ENCODE measurements around the gene ALPK3. TPM values are rescaled to one million over a fixed set of nuclear protein-coding genes. Genes with fewer than 3 reads are reported as not detected.
A peak's percentile ranks its signal among the peaks of the same experiment; 100 is the strongest.

The ALPK3 gene
- total and polyA plus RNA-seq, 5 donors from 2014 or later = 0.22 TPM; not detected in 4

DNA sequence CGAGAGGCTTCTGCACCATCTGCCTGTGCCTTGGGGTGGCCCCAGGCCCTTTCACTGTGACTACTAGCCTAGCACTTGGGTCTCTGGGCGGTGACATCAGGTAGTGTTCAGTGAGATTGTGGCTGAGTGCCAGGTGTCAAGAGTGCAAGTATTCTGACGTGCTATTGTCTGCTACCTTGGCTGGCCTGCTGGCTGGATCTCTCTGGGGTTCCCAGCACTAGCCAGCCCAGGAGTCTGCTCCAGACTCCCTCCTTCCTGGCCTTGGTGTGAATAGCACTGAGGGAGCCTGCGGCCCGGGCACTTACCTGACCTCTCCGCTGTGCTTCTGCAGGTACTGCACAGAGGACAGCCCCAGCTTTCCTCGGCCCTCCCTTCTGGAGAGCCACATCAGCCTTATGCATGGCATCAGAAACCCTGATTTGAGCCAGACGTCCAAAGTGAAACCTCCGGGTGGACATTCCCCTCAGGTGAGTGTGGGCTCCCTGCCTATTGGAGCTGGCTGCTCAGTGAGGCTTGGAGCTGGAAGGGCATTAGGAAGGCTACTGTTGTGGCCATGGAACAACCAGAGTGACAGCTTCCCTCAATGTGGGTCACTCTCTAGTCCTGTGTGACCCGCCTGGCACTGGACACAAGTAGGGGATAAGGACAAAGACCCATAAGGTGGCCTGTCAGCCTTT is 17.5 kb upstream of the ALPK3 start:
- no peak for ATAC-seq (ENCODE audit: low read depth in 2 of 2)
- Mint-ChIP-seq H3K27me3 (no peaks in the 10 kb centered on the region), H3K4me3 (no peak overlapping the region), H3K9me3 (no peaks in the 10 kb centered on the region), H3K4me1 (peaks cover 0 to 4% (median 2%) of the 10 kb centered on the region in 4 donors), H3K36me3 (peaks cover 44% of the 10 kb centered on the region), H3K27ac (no peak overlapping the region)
- Histone ChIP-seq H3K27me3 (ENCODE audit: control insufficient read depth, insufficient read depth, low read length) (no peaks in the 10 kb centered on the region), H3K4me1 (ENCODE audit: control insufficient read depth, insufficient read depth, low read length, poor library complexity, severe bottlenecking) (no peaks in the 10 kb centered on the region), H3K9me3 (ENCODE audit: control insufficient read depth in 2 of 2, low read length in 2 of 2) (no peaks in the 10 kb centered on the region), H3K27ac (ENCODE audit: insufficient read depth, low read length, poor library complexity, severe bottlenecking) (no peak overlapping the region), H3K36me3 (ENCODE audit: control insufficient read depth, insufficient read depth, low read length) (peaks cover 72% of the 10 kb centered on the region), H3K4me3 (ENCODE audit: low read depth, low read length) (no peak overlapping the region)
- no peak for DNase-seq

DNA sequence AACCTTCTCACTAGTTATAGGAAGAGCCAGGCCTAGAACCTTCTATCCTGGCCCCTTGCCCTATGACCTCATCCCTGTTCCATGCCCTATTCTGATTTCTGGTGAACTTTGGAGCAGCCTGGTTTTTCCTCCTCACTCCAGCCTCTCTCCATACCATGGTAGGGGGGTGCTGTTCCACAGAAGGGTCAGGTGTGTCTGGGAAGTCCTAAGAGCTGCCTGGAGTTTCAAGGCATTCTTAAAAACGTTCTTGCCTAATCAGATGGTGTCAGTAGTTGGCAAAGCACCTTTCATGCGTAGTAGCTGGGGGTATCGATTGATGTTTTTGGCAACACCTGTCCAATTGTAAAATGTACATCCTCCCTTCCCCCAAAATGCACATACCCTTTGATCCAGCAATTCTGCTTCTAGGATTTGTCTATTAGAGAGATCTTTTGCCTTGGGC is 16.8 kb upstream of the ALPK3 start:
- no peak overlapping the region for H3K4me3 ChIP-seq (ENCODE audit: low read depth, low read length)
- DNase-seq (no peak), ATAC-seq (ENCODE audit: low read depth in 2 of 2) (no peak)
- H3K9me3 ChIP-seq (ENCODE audit: control insufficient read depth in 2 of 2, low read length in 2 of 2) = no peaks in the 10 kb centered on the region
- H3K27me3 ChIP-seq (ENCODE audit: control insufficient read depth, insufficient read depth, low read length) = no peaks in the 10 kb centered on the region
- no peaks in the 10 kb centered on the region for H3K27me3 Mint-ChIP-seq
- H3K4me1 ChIP-seq (ENCODE audit: control insufficient read depth, insufficient read depth, low read length, poor library complexity, severe bottlenecking) = no peaks in the 10 kb centered on the region
- H3K36me3 ChIP-seq (ENCODE audit: control insufficient read depth, insufficient read depth, low read length) = peaks cover 74% of the 10 kb centered on the region
- no peaks in the 10 kb centered on the region for H3K9me3 Mint-ChIP-seq
- H3K4me3 Mint-ChIP-seq = no peak overlapping the region
- peaks cover 41% of the 10 kb centered on the region for H3K36me3 Mint-ChIP-seq
- H3K27ac Mint-ChIP-seq = no peak overlapping the region
- H3K4me1 Mint-ChIP-seq = peaks cover 0 to 4% (median 2%) of the 10 kb centered on the region in 4 donors
- no peak overlapping the region for H3K27ac ChIP-seq (ENCODE audit: insufficient read depth, low read length, poor library complexity, severe bottlenecking)

DNA sequence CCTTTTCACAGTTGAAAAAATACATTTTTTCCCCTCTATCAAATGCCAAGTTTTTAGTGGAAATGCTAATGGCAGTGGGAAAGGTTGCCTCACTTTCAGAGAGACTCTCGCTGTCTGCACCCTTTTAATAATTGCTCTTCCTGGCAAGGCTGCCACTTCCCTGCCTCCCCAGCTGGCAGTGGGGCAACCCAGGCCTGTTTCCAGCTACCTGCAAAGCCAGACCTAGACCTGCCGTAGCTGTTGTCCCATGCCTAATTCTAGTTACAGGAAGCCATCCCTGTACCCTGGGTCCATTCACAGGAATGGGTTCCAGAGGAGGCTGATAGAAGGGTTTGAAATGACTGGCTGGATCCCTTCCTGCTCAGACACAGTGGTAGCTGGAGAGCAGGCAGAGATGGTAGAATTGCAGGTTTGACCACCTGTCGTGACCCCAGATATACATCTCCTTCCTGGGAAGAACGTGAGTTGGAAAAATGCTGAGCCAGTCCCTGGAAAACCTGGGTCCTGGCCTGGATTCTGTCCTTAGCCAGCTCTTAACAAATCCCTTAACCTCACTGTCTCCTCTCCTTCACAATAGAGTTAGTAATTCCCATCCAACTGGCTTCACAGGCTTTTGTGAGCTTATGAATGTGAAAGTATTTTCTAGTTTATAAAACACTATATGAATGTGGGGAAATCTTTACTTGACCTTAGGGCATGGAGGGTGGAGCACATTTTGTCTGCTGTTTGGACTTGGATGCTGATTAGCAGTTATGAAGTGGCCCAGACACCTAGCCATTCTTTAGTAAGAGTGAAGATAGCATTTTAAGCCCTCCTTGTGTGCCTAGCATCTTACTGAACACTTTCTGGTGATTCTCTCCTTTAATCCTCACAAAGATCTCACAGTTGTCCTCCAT is 12.9 kb upstream of the ALPK3 start:
- Histone ChIP-seq H3K9me3 (ENCODE audit: control insufficient read depth in 2 of 2, low read length in 2 of 2) (no peaks in the 10 kb centered on the region), H3K4me1 (ENCODE audit: control insufficient read depth, insufficient read depth, low read length, poor library complexity, severe bottlenecking) (no peaks in the 10 kb centered on the region), H3K4me3 (ENCODE audit: low read depth, low read length) (no peak overlapping the region), H3K27me3 (ENCODE audit: control insufficient read depth, insufficient read depth, low read length) (no peaks in the 10 kb centered on the region), H3K36me3 (ENCODE audit: control insufficient read depth, insufficient read depth, low read length) (peaks cover 62% of the 10 kb centered on the region), H3K27ac (ENCODE audit: insufficient read depth, low read length, poor library complexity, severe bottlenecking) (no peak overlapping the region)
- no peak overlapping the region for H3K4me3 Mint-ChIP-seq
- ATAC-seq (ENCODE audit: low read depth in 2 of 2) (no peak), DNase-seq (no peak)
- H3K9me3 Mint-ChIP-seq = no peaks in the 10 kb centered on the region
- H3K4me1 Mint-ChIP-seq = peaks cover 0 to 4% (median 1%) of the 10 kb centered on the region in 4 donors
- H3K36me3 Mint-ChIP-seq = peaks cover 30% of the 10 kb centered on the region
- H3K27ac Mint-ChIP-seq = no peak overlapping the region
- no peaks in the 10 kb centered on the region for H3K27me3 Mint-ChIP-seq

DNA sequence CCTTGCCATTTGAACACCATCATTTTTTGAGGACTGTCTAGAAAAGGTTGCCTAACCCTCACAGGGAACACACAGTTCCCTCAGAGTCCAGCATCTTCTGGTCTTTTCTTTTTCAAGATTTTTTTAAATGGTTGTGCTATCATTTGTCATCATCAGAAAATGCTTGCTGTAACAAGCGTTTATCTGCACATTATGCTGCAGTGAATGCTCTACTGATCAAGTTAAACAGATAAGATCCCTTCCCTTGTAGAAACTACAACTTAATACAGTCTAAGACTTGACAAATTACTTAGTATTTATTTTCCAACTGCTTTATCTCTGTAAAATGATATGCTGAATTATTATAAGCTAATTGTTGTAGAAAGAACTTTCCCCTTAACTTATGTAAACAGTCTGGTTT is 11.9 kb upstream of the ALPK3 start:
- no peak for DNase-seq
- H3K9me3 ChIP-seq (ENCODE audit: control insufficient read depth in 2 of 2, low read length in 2 of 2) = no peaks in the 10 kb centered on the region
- H3K36me3 ChIP-seq (ENCODE audit: control insufficient read depth, insufficient read depth, low read length) = peaks cover 52% of the 10 kb centered on the region
- Mint-ChIP-seq H3K27me3 (no peaks in the 10 kb centered on the region), H3K9me3 (no peaks in the 10 kb centered on the region), H3K27ac (no peak overlapping the region), H3K36me3 (peaks cover 28% of the 10 kb centered on the region), H3K4me3 (no peak overlapping the region), H3K4me1 (peaks cover 0 to 4% (median 2%) of the 10 kb centered on the region in 4 donors)
- no peak for ATAC-seq (ENCODE audit: low read depth in 2 of 2)
- no peaks in the 10 kb centered on the region for H3K27me3 ChIP-seq (ENCODE audit: control insufficient read depth, insufficient read depth, low read length)
- H3K4me1 ChIP-seq (ENCODE audit: control insufficient read depth, insufficient read depth, low read length, poor library complexity, severe bottlenecking) = no peaks in the 10 kb centered on the region
- no peak overlapping the region for H3K27ac ChIP-seq (ENCODE audit: insufficient read depth, low read length, poor library complexity, severe bottlenecking)
- no peak overlapping the region for H3K4me3 ChIP-seq (ENCODE audit: low read depth, low read length)

DNA sequence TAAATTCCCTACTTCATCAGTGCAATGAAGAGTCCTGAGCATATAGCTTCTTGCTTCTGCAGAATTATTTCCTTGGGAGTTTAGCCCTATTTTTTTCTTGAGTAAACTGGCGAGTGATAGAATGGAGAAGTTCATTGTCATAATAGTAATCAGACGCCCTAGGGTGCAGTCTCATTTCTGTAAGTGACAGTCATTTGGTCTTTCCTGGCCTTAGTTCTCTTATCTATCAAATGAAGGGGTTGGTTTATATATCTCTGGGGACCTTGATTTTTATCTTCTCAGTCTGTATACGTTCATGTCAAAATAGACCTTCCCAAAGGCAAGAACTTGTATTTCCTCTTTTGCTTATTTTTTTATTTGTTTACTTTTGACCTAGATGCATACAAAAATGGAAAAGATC is 9.9 kb upstream of the ALPK3 start:
- peaks cover 35% of the 10 kb centered on the region for H3K36me3 ChIP-seq (ENCODE audit: control insufficient read depth, insufficient read depth, low read length)
- H3K27ac Mint-ChIP-seq = peak overlapping the region in 2 of 3 donors; percentile 2 to 17
- no peaks in the 10 kb centered on the region for H3K9me3 Mint-ChIP-seq
- no peaks in the 10 kb centered on the region for H3K9me3 ChIP-seq (ENCODE audit: control insufficient read depth in 2 of 2, low read length in 2 of 2)
- DNase-seq (no peak), ATAC-seq (ENCODE audit: low read depth in 2 of 2) (no peak)
- H3K27me3 Mint-ChIP-seq = no peaks in the 10 kb centered on the region
- H3K27me3 ChIP-seq (ENCODE audit: control insufficient read depth, insufficient read depth, low read length) = no peaks in the 10 kb centered on the region
- H3K36me3 Mint-ChIP-seq = peaks cover 16% of the 10 kb centered on the region
- H3K27ac ChIP-seq (ENCODE audit: insufficient read depth, low read length, poor library complexity, severe bottlenecking) = no peak overlapping the region
- no peaks in the 10 kb centered on the region for H3K4me1 ChIP-seq (ENCODE audit: control insufficient read depth, insufficient read depth, low read length, poor library complexity, severe bottlenecking)
- peaks cover 0 to 4% (median 3%) of the 10 kb centered on the region in 4 donors for H3K4me1 Mint-ChIP-seq
- no peak overlapping the region for H3K4me3 ChIP-seq (ENCODE audit: low read depth, low read length)
- H3K4me3 Mint-ChIP-seq = no peak overlapping the region

DNA sequence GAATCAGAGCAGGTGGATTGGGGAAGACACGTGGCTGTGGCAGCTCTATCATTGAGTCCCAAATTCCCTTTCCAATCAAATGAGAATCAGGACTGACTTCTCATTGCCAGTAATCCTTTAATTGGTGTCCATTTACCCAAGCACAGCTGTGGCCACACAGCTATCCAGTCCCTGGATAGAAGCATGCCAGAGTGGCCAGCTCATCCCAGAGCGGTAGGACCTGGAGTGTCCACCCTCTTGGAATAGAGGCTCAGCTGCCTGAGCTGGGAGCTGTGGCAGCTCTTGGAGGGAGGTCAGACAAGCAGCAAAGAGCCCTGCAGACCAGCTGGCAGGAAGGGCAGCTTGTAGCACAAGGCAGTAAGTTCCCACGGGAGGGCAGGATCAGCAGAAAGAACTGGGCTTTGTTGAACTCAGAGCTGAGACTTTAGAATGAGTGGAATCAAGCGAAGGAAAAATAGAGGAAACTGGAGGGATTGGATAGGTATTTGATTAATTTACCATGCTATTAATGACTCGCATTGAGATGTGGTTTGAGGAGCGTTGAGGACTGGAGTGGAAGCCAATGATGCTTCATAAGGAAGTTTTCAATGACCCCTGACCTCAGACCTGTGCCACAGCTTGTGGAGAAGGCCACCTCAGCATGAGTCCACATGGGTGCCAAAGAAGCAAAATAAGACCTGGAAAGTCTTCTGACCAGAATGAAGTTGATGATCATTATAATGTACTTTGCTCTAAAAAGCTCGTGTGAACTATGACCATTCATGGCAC is 6.9 kb upstream of the ALPK3 start:
- Histone ChIP-seq H3K4me1 (ENCODE audit: control insufficient read depth, insufficient read depth, low read length, poor library complexity, severe bottlenecking) (no peaks in the 10 kb centered on the region), H3K36me3 (ENCODE audit: control insufficient read depth, insufficient read depth, low read length) (peaks cover 13% of the 10 kb centered on the region), H3K27me3 (ENCODE audit: control insufficient read depth, insufficient read depth, low read length) (no peaks in the 10 kb centered on the region), H3K27ac (ENCODE audit: insufficient read depth, low read length, poor library complexity, severe bottlenecking) (no peak overlapping the region), H3K9me3 (ENCODE audit: control insufficient read depth in 2 of 2, low read length in 2 of 2) (no peaks in the 10 kb centered on the region), H3K4me3 (ENCODE audit: low read depth, low read length) (no peak overlapping the region)
- peaks cover 0 to 4% (median 2%) of the 10 kb centered on the region in 4 donors for H3K4me1 Mint-ChIP-seq
- peaks cover 4% of the 10 kb centered on the region for H3K27me3 Mint-ChIP-seq
- peaks cover 3% of the 10 kb centered on the region for H3K36me3 Mint-ChIP-seq
- ATAC-seq (ENCODE audit: low read depth in 2 of 2) (no peak), DNase-seq (no peak)
- no peak overlapping the region for H3K27ac Mint-ChIP-seq
- no peaks in the 10 kb centered on the region for H3K9me3 Mint-ChIP-seq
- H3K4me3 Mint-ChIP-seq = no peak overlapping the region

DNA sequence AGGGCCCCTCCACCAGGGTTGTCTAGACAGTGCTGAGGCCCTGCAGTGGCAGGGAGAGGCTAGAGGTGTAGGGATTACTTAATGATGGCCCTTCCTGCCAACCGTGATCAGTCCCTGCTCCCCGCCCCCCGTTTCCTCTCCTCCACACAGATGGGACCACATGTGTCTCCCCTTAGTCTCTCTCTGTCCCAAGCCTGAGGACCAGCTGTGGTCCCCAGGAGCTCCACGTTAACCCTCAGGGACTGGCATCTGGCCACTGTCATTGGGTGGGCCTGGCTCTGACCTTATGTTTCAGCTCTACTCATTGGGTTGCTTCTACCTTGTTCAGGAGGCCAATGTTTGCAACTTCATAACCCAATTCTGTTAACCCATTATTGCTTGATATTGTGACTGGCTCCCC is 6.0 kb upstream of the ALPK3 start:
- no peak overlapping the region for H3K27ac Mint-ChIP-seq
- peaks cover 0 to 4% (median 2%) of the 10 kb centered on the region in 4 donors for H3K4me1 Mint-ChIP-seq
- H3K27me3 Mint-ChIP-seq = peaks cover 11% of the 10 kb centered on the region
- H3K27ac ChIP-seq (ENCODE audit: insufficient read depth, low read length, poor library complexity, severe bottlenecking) = no peak overlapping the region
- ATAC-seq (ENCODE audit: low read depth in 2 of 2) (no peak), DNase-seq (no peak)
- H3K36me3 ChIP-seq (ENCODE audit: control insufficient read depth, insufficient read depth, low read length) = peaks cover 4% of the 10 kb centered on the region
- H3K27me3 ChIP-seq (ENCODE audit: control insufficient read depth, insufficient read depth, low read length) = no peaks in the 10 kb centered on the region
- H3K4me3 ChIP-seq (ENCODE audit: low read depth, low read length) = no peak overlapping the region
- H3K4me1 ChIP-seq (ENCODE audit: control insufficient read depth, insufficient read depth, low read length, poor library complexity, severe bottlenecking) = no peaks in the 10 kb centered on the region
- H3K36me3 Mint-ChIP-seq = peaks cover 6% of the 10 kb centered on the region
- no peaks in the 10 kb centered on the region for H3K9me3 Mint-ChIP-seq
- H3K9me3 ChIP-seq (ENCODE audit: control insufficient read depth in 2 of 2, low read length in 2 of 2) = no peaks in the 10 kb centered on the region
- no peak overlapping the region for H3K4me3 Mint-ChIP-seq

Data from CD4-positive, CD25-positive, alpha-beta regulatory T cell (primary cell).